HepG2 (cell line): Measurements from ENCODE around the gene RPL27A. TPM values are rescaled to one million over a fixed set of nuclear protein-coding genes. Genes with fewer than 3 reads are reported as not detected.

Source experiments
- ATAC-seq: fragments of 200-7000 bp; cut with Tn5 transposase; 3 replicates; pipeline ENCODE4 v1.9.1; 2020; ENCODE audit warnings: mild to moderate bottlenecking, moderate library complexity
- BruUV-seq: library from RNA; stranded (reverse); fragments of 400-500 nt; replicated peaks from 2 replicates; lab custom pipeline; 2021; lab: Mats Ljungman, UMichigan
- CTCF ChIA-PET: fragments of 300-600 bp; formaldehyde crosslinking; extraction: SDS; loops from one replicate; lab custom pipeline; 2021; ENCODE audit warnings: low total read pairs, inconsistent platforms, low intra/inter-chr PET ratio; lab: Yijun Ruan, JAX
- POLR2A ChIA-PET: fragments of 350-600 bp; sonication (Branson Sonifier 250); formaldehyde crosslinking; loops from one replicate; lab custom pipeline; 2020; ENCODE audit warnings: antibody characterized with exemption, inconsistent platforms; lab: Yijun Ruan, JAX
- DNase-seq: peaks from one replicate; pipeline ENCODE4 v3.0.0-alpha.2; 2015; ENCODE audit warnings: low spot score
- FAIRE-seq: peaks from 3 replicates; lab custom pipeline; 2011; peaks lifted over from hg19 to GRCh38; lab: Jason Lieb, UNC
- H2AFZ ChIP-seq: one replicate; pipeline ENCODE4 v1.6.1; 2011; ENCODE audit warnings: low read length, inconsistent platforms
- H3K27ac ChIP-seq: fragments of 300-600 bp; 3 replicates; pipeline ENCODE4 v1.8.0; 2011; ENCODE audit warnings: mixed run types, mild to moderate bottlenecking, mixed read lengths, low read length, inconsistent platforms; ENCODE audit not compliant: insufficient read depth; ENCODE audit errors: extremely low read length
- H3K27me3 ChIP-seq, 2 experiments: fragments of 200-600 bp in 1 of 2; 2 replicates in 1 of 2; 3 replicates in 1 of 2; pipeline versions ENCODE4 v1.6.0 to v1.8.0; 2011; ENCODE audit warnings: low read length in 2 of 2, mild to moderate bottlenecking in 2 of 2, moderate library complexity in 2 of 2, inconsistent platforms in 1 of 2; ENCODE audit not compliant: insufficient read depth in 2 of 2, control insufficient read depth in 1 of 2
- H3K36me3 ChIP-seq, 2 experiments: fragments of 200-600 bp in 1 of 2; replicated peaks in 1 of 2; 2 replicates in 1 of 2; 3 replicates in 1 of 2; pipeline versions ENCODE4 v1.5.1 to v1.8.0; 2011; ENCODE audit warnings: low read length in 2 of 2, inconsistent platforms in 1 of 2; ENCODE audit not compliant: insufficient read depth in 2 of 2, control insufficient read depth in 1 of 2
- H3K4me1 ChIP-seq: 2 replicates; pipeline ENCODE4 v1.5.1; 2012; ENCODE audit warnings: low read length, inconsistent platforms; ENCODE audit not compliant: insufficient read depth
- H3K4me2 ChIP-seq: 2 replicates; pipeline ENCODE4 v1.6.0; 2011; ENCODE audit warnings: low read depth, low read length, inconsistent platforms
- H3K4me3 ChIP-seq, 3 experiments: fragments of 200-600 bp in 1 of 3; sonication (generic), shearing (Covaris generic) in 1 of 3; replicated peaks in 1 of 3; 2 replicates each; pipeline ENCODE4 v1.5.1; 2011 to 2016; ENCODE audit warnings: low read length in 3 of 3, inconsistent platforms in 2 of 3, low read depth in 2 of 3, mild to moderate bottlenecking in 2 of 3, control low read depth in 1 of 3, mixed read lengths in 1 of 3; ENCODE audit not compliant: insufficient read depth in 1 of 3
- H3K79me2 ChIP-seq: one replicate; pipeline ENCODE4 v1.6.1; 2011; ENCODE audit warnings: low read length, inconsistent platforms; ENCODE audit not compliant: insufficient read depth
- H3K9ac ChIP-seq: 2 replicates; pipeline ENCODE4 v1.6.0; 2011; ENCODE audit warnings: mild to moderate bottlenecking, low read depth, low read length, inconsistent platforms; ENCODE audit not compliant: insufficient read depth
- H3K9me3 ChIP-seq: 2 replicates; pipeline ENCODE4 v1.5.1; 2012; ENCODE audit warnings: mild to moderate bottlenecking, low read length
- H4K20me1 ChIP-seq: 2 replicates; pipeline ENCODE4 v1.6.0; 2011; ENCODE audit warnings: inconsistent platforms, mild to moderate bottlenecking, low read length, moderate library complexity; ENCODE audit not compliant: insufficient read depth
- CEBPB ChIP-seq: IDR thresholded peaks from 2 replicates; pipeline ENCODE4 v1.6.1; 2011; ENCODE audit warnings: low read depth, low read length, improper control_type of control experiment, borderline replicate concordance
- FOXJ3 ChIP-seq: sonication (generic); formaldehyde crosslinking; IDR thresholded peaks from 2 replicates; pipeline ENCODE4 v1.4.0; 2020; ENCODE audit warnings: missing genetic modification reagents, mild to moderate bottlenecking, borderline replicate concordance
- FOXK1 ChIP-seq: sonication (generic); formaldehyde crosslinking; IDR thresholded peaks from 2 replicates; pipeline ENCODE4 v1.4.0; 2020; ENCODE audit warnings: low read depth, missing genetic modification reagents, borderline replicate concordance
- HCFC1 ChIP-seq: fragments of 150-350 bp; IDR thresholded peaks from 2 replicates; pipeline ENCODE4 v1.6.1; 2014; ENCODE audit warnings: low read depth, low read length
- MAFF ChIP-seq: IDR thresholded peaks from 2 replicates; pipeline ENCODE4 v1.6.1; 2011; ENCODE audit warnings: low read depth, low read length, improper control_type of control experiment
- PHF21A ChIP-seq: sonication (generic); formaldehyde crosslinking; IDR thresholded peaks from 2 replicates; pipeline ENCODE4 v1.5.0; 2020; ENCODE audit warnings: mild to moderate bottlenecking, missing genetic modification reagents
- POLR2G ChIP-seq: fragments of 200-400 bp; formaldehyde crosslinking; IDR thresholded peaks from 2 replicates; pipeline ENCODE4 v1.6.1; 2018; ENCODE audit warnings: mild to moderate bottlenecking, low read depth, low read length, moderate library complexity
- PRDM4 ChIP-seq: sonication (generic); formaldehyde crosslinking; IDR thresholded peaks from 2 replicates; pipeline ENCODE4 v1.9.0; 2021; ENCODE audit warnings: missing genetic modification reagents, borderline replicate concordance
- RFX3 ChIP-seq: IDR thresholded peaks from 2 replicates; pipeline ENCODE4 v1.6.1; 2016; ENCODE audit warnings: missing biosample characterization, missing genetic modification reagents
- SOX6 ChIP-seq, 2 experiments: fragments of 450-650 bp in 1 of 2; sonication (generic) in 1 of 2; formaldehyde crosslinking in 1 of 2; IDR thresholded peaks; 2 replicates each; pipeline versions ENCODE4 v1.4.0 to v1.6.1; 2017 to 2020; ENCODE audit warnings: antibody characterized with exemption in 1 of 2, mild to moderate bottlenecking in 1 of 2, missing genetic modification reagents in 1 of 2
- SRSF9 ChIP-seq: fragments of 200-400 bp; formaldehyde crosslinking; IDR thresholded peaks from 2 replicates; pipeline ENCODE4 v1.6.1; 2018; ENCODE audit warnings: borderline replicate concordance, mild to moderate bottlenecking, low read depth, low read length; ENCODE audit not compliant: insufficient read depth, poor library complexity, severe bottlenecking
- ZNF10 ChIP-seq: sonication (generic); formaldehyde crosslinking; IDR thresholded peaks from 2 replicates; pipeline ENCODE4 v1.4.0; 2020; ENCODE audit warnings: mild to moderate bottlenecking, low read depth, missing genetic modification reagents, borderline replicate concordance
- ZNF329 ChIP-seq: sonication (generic); formaldehyde crosslinking; IDR thresholded peaks from 2 replicates; pipeline ENCODE4 v1.9.0; 2021; ENCODE audit warnings: low read depth, mild to moderate bottlenecking, missing genetic modification reagents
- ZNF33B ChIP-seq: sonication (generic); formaldehyde crosslinking; IDR thresholded peaks from 2 replicates; pipeline ENCODE4 v1.5.1; 2020; ENCODE audit warnings: mild to moderate bottlenecking, missing genetic modification reagents
- ZNF510 ChIP-seq: sonication (generic); formaldehyde crosslinking; IDR thresholded peaks from 2 replicates; pipeline ENCODE4 v1.4.0; 2020; ENCODE audit warnings: low read depth, mild to moderate bottlenecking, missing genetic modification reagents
- ZNF777 ChIP-seq: sonication (generic); formaldehyde crosslinking; IDR thresholded peaks from 2 replicates; pipeline ENCODE4 v1.4.0; 2020; ENCODE audit warnings: missing genetic modification reagents
- WGBS: methylation state at CpG from one replicate; pipeline ENCODE4 v1.1.6; 2017; ENCODE audit warnings: low lambda C conversion rate; 5-methylcytosine and 5-hydroxymethylcytosine counted together
- in situ Hi-C: cut with HindIII; loops from 2 replicates; pipeline ENCODE4 v1.10.0; 2017; ENCODE audit warnings: low pct_unique_long_range_greater_than_20kb; ENCODE audit not compliant: extremely low pct_ligation_motif_present
- intact Hi-C: fragments of 100-400 bp; cut with micrococcal nuclease; formaldehyde crosslinking; loops from one replicate; pipeline ENCODE4 v1.10.0; 2022; ENCODE audit not compliant: unreplicated experiment
- polyA plus RNA-seq, 8 experiments: library from polyadenylated mRNA; depleted of rRNA in 3 of 8; stranded (reverse) in 7 of 8; unstranded in 1 of 8; fragments of >200 nt; fragmentation: Illumina TruSeq in 4 of 8; extraction: Trizol in 4 of 8; gene quantifications; 2 replicates each; pipeline versions ENCODE4 v1.2.1 to v1.2.3, GENCODE V29; 2011 to 2016; ENCODE audit warnings: low read depth in 4 of 8, missing spikeins in 1 of 8, mixed read lengths in 1 of 8; ENCODE audit not compliant: insufficient read depth in 1 of 8
- total RNA-seq, 5 experiments: library from RNA; depleted of rRNA; stranded (reverse); fragments of >200 nt; fragmentation: Illumina TruSeq; extraction: Trizol; gene quantifications; 2 replicates each; pipeline ENCODE4 v1.2.3, GENCODE V29; 2016; ENCODE audit warnings: low read depth in 1 of 5
- TF ChIP-seq, protein P1 (sequence below), 2 experiments: sonication (generic) in 1 of 2; formaldehyde crosslinking in 1 of 2; IDR thresholded peaks; 2 replicates each; pipeline versions ENCODE4 v1.4.0 to v1.6.1; 2018 to 2020; ENCODE audit warnings: missing genetic modification reagents in 2 of 2, borderline replicate concordance in 1 of 2, low read depth in 1 of 2, mild to moderate bottlenecking in 1 of 2, missing biosample characterization in 1 of 2
- TF ChIP-seq, protein P2 (sequence below): sonication (generic); formaldehyde crosslinking; IDR thresholded peaks from 2 replicates; pipeline ENCODE4 v1.5.0; 2020; ENCODE audit warnings: mild to moderate bottlenecking, missing genetic modification reagents, borderline replicate concordance

The RPL27A gene
- total and polyA plus RNA-seq, 2 of the 13 experiments (the other 11 are each of a cell fraction or from before 2014, with no cell fraction given), result 1,531 to 2,153 TPM

GRCh38 chr11:8702598-8702915 is 20.0 kb downstream of the RPL27A start (continued):
- TF ChIP-seq, protein P1, sequence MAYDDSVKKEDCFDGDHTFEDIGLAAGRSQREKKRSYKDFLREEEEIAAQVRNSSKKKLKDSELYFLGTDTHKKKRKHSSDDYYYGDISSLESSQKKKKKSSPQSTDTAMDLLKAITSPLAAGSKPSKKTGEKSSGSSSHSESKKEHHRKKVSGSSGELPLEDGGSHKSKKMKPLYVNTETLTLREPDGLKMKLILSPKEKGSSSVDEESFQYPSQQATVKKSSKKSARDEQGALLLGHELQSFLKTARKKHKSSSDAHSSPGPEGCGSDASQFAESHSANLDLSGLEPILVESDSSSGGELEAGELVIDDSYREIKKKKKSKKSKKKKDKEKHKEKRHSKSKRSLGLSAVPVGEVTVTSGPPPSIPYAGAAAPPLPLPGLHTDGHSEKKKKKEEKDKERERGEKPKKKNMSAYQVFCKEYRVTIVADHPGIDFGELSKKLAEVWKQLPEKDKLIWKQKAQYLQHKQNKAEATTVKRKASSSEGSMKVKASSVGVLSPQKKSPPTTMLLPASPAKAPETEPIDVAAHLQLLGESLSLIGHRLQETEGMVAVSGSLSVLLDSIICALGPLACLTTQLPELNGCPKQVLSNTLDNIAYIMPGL (CRISPR knock-in tag; IDR thresholded peaks at IDR 0.05; ENCODE audit: borderline replicate concordance in 1 of 2, low read depth in 1 of 2), result no peak
- TF ChIP-seq ZNF329 (CRISPR knock-in tag) (no peak), ZNF510 (CRISPR knock-in tag) (no peak), PRDM4 (CRISPR knock-in tag) (no peak), FOXK1 (CRISPR knock-in tag) (no peak), POLR2G (no peak)
- TF ChIP-seq, all 625 proteins: peak for 0

GRCh38 chr11:8704136-8704535 is 21.5 kb downstream of the RPL27A start:
- intact Hi-C loops, result no loop called here
- TF ChIP-seq HCFC1 (no peak), SOX6 (IDR thresholded peaks at IDR 0.05) (no peak), SOX6 (CRISPR knock-in tag; IDR thresholded peaks at IDR 0.05) (no peak), ZNF10 (CRISPR knock-in tag) (no peak), ZNF33B (CRISPR knock-in tag) (no peak), RFX3 (no peak), FOXJ3 (CRISPR knock-in tag) (no peak), ZNF777 (CRISPR knock-in tag) (no peak), PHF21A (CRISPR knock-in tag) (no peak), CEBPB (no peak), MAFF (no peak), SRSF9 (no peak)
- TF ChIP-seq, protein P2, sequence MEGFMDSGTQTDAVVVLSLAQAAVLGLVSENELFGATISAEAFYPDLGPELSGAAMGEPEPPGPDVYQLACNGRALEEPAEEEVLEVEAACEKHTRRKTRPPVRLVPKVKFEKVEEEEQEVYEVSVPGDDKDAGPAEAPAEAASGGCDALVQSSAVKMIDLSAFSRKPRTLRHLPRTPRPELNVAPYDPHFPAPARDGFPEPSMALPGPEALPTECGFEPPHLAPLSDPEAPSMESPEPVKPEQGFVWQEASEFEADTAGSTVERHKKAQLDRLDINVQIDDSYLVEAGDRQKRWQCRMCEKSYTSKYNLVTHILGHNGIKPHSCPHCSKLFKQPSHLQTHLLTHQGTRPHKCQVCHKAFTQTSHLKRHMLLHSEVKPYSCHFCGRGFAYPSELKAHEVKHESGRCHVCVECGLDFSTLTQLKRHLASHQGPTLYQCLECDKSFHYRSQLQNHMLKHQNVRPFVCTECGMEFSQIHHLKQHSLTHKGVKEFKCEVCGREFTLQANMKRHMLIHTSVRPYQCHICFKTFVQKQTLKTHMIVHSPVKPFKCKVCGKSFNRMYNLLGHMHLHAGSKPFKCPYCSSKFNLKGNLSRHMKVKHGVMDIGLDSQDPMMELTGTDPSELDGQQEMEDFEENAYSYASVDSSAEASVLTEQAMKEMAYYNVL (CRISPR knock-in tag), result no peak

More at GRCh38 chr11:8704136-8704535, 21.5 kb downstream of the RPL27A start:
- Histone ChIP-seq H3K27me3 (no peaks in the 10 kb centered on the region), H3K9me3 (no peaks in the 10 kb centered on the region), H2AFZ (no peak overlapping the region), H3K9ac (no peak overlapping the region), H3K79me2 (no peaks in the 10 kb centered on the region), H3K36me3 (peaks cover 6 to 23% of the 10 kb centered on the region in 2 experiments; a peak in 4 of 5 replicates), H3K4me3 (no peak overlapping the region), H3K27ac (no peak overlapping the region), H4K20me1 (no peaks in the 10 kb centered on the region), H3K4me1 (peaks cover 18% of the 10 kb centered on the region), H3K4me2 (no peak overlapping the region)
- ChIA-PET POLR2A (no interaction called here), CTCF (no interaction called here)
- no peak for FAIRE-seq
- no peak for DNase-seq
- no peak for ATAC-seq
- WGBS, result 93% methylated on average over 2 of the region's 2 CpGs
- BruUV-seq, result no TSS peak
- in situ Hi-C loops, result no loop called here
